NCI-H1436 treated with DMSO at 0.1 percent for 48 hours (cell line): Measurements from ENCODE around the gene LRRC56.
A peak's percentile ranks its signal among the peaks of the same experiment; 100 is the strongest.

Source experiments
- DNase-seq: peaks from one replicate; lab custom pipeline; 2025; lab: John Stamatoyannopoulos, UW

The LRRC56 gene

GRCh38 chr11:536841-537621, at the start of gene LRRC56:
TSS of gene LRRC56 (plus strand) at chr11:537527. CDS start at chr11:540685, 3,158 bp downstream.
- peak; percentile 37 for DNase-seq

- DNase-seq, result no peak
Observed at GRCh38 chr11:487571-488021, 49.7 kb upstream of the LRRC56 start.

GRCh38 chr11:488062-488461, 49.3 kb upstream of the LRRC56 start:
- no peak for DNase-seq

- no peak for DNase-seq
Observed at GRCh38 chr11:488579-488978, 48.7 kb upstream of the LRRC56 start.

GRCh38 chr11:488992-489391, 48.3 kb upstream of the LRRC56 start:
- no peak for DNase-seq

GRCh38 chr11:489610-490185, 47.6 kb upstream of the LRRC56 start:
- no peak for DNase-seq

- DNase-seq, result no peak
Observed at GRCh38 chr11:490186-490929, 47.0 kb upstream of the LRRC56 start.

- no peak for DNase-seq
Observed at GRCh38 chr11:490930-491260, 46.4 kb upstream of the LRRC56 start.

- no peak for DNase-seq
Observed at GRCh38 chr11:491358-491757, 46.0 kb upstream of the LRRC56 start.

- no peak for DNase-seq
Observed at GRCh38 chr11:492427-493226, 44.7 kb upstream of the LRRC56 start.

GRCh38 chr11:494761-495536, 42.4 kb upstream of the LRRC56 start:
- DNase-seq, result no peak

- no peak for DNase-seq
Observed at GRCh38 chr11:495537-495931, 41.8 kb upstream of the LRRC56 start.

- no peak for DNase-seq
Observed at GRCh38 chr11:496834-497564, 40.3 kb upstream of the LRRC56 start.

- DNase-seq, result no peak
Observed at GRCh38 chr11:497565-498296, 39.6 kb upstream of the LRRC56 start.

GRCh38 chr11:498297-499181, 38.8 kb upstream of the LRRC56 start:
- no peak for DNase-seq

GRCh38 chr11:499201-500076, 37.9 kb upstream of the LRRC56 start:
- no peak for DNase-seq

GRCh38 chr11:501001-501682, 36.2 kb upstream of the LRRC56 start:
- DNase-seq, result no peak
